Measurements from ENCODE around the gene IL20RB.
"Not testable (repeated sequence)": the region's sequence is repeated elsewhere in the genome, so short reads cannot be mapped to it uniquely, and the experiment has no call there.

Gene IL20RB

GRCh38 chr3:136946978-136947377, 10.8 kb upstream of the IL20RB start:
- DNase-seq (ENCODE audit: low spot score) = no peak

- no peak for DNase-seq (ENCODE audit: low spot score)
These were observed 10.3 kb upstream of the IL20RB start for GRCh38 chr3:136947477-136947876.

GRCh38 chr3:136949146-136949545, 8.6 kb upstream of the IL20RB start:
- no peak for DNase-seq (ENCODE audit: low spot score)

GRCh38 chr3:136949708-136950107, 8.1 kb upstream of the IL20RB start:
- no peak for DNase-seq (ENCODE audit: low spot score)

GRCh38 chr3:136950623-136951022, 7.2 kb upstream of the IL20RB start:
- DNase-seq (ENCODE audit: low spot score) = no peak

GRCh38 chr3:136952292-136952691, 5.5 kb upstream of the IL20RB start:
- no peak for DNase-seq (ENCODE audit: low spot score)

GRCh38 chr3:136954251-136954650, 3.5 kb upstream of the IL20RB start:
- DNase-seq (ENCODE audit: low spot score) = no peak

GRCh38 chr3:136954980-136955780, 2.6 kb upstream of the IL20RB start:
- DNase-seq (ENCODE audit: low spot score) = no peak

- DNase-seq (ENCODE audit: low spot score) = no peak
These were observed 2.0 kb upstream of the IL20RB start for GRCh38 chr3:136955813-136956212.

- DNase-seq (ENCODE audit: low spot score) = no peak
These were observed 812 bp upstream of the IL20RB start for GRCh38 chr3:136956971-136957370.

GRCh38 chr3:136958939-136959338, 1.2 kb downstream of the IL20RB start:
- no peak for DNase-seq (ENCODE audit: low spot score)

- no peak for DNase-seq (ENCODE audit: low spot score)
These were observed 1.8 kb downstream of the IL20RB start for GRCh38 chr3:136959599-136959998.

GRCh38 chr3:136960838-136961836, 3.4 kb downstream of the IL20RB start:
- no peak for DNase-seq (ENCODE audit: low spot score)

- no peak for DNase-seq (ENCODE audit: low spot score)
These were observed 5.1 kb downstream of the IL20RB start for GRCh38 chr3:136962927-136963326.

GRCh38 chr3:136969539-136969938, 11.8 kb downstream of the IL20RB start:
- not testable (repeated sequence) for DNase-seq (ENCODE audit: low spot score)

GRCh38 chr3:136973352-136973751, 15.6 kb downstream of the IL20RB start:
- no peak for DNase-seq (ENCODE audit: low spot score)

- no peak for DNase-seq (ENCODE audit: low spot score)
These were observed 16.9 kb downstream of the IL20RB start for GRCh38 chr3:136974670-136975069.

GRCh38 chr3:136979204-136979603, 21.4 kb downstream of the IL20RB start:
- no peak for DNase-seq (ENCODE audit: low spot score)

- DNase-seq (ENCODE audit: low spot score) = no peak
These were observed 21.9 kb downstream of the IL20RB start for GRCh38 chr3:136979684-136980083.

- DNase-seq (ENCODE audit: low spot score) = no peak
These were observed 24.2 kb downstream of the IL20RB start for GRCh38 chr3:136982033-136982432.

- DNase-seq (ENCODE audit: low spot score) = no peak
These were observed 24.8 kb downstream of the IL20RB start for GRCh38 chr3:136982520-136983138.

GRCh38 chr3:136984837-136985236, 27.1 kb downstream of the IL20RB start:
- no peak for DNase-seq (ENCODE audit: low spot score)
